ENCODE results near the gene TMEM269.
"Not testable (repeated sequence)": the region's sequence is repeated elsewhere in the genome, so short reads cannot be mapped to it uniquely, and the experiment has no call there.

TMEM269 gene

DNA sequence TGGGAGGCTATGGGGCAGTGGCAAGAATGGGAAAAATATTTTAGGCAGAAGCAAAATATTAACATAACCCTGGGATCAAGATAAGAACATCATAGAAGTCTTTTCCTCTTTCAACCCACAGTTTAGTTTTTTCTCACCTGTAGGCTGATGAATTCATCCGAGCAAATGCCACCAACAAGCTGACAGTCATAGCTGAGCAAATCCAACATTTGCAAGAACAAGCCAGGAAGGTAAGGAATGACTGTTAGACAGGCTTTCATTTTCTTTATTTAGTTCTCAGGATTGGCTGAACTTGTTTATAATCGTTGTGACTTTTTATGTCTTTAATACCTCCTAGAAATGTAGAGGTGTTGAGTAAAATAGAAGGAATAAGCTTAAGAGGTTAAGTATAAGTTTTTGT lies 11.4 kb upstream of the TMEM269 start:
- DNase-seq: no peak

DNA sequence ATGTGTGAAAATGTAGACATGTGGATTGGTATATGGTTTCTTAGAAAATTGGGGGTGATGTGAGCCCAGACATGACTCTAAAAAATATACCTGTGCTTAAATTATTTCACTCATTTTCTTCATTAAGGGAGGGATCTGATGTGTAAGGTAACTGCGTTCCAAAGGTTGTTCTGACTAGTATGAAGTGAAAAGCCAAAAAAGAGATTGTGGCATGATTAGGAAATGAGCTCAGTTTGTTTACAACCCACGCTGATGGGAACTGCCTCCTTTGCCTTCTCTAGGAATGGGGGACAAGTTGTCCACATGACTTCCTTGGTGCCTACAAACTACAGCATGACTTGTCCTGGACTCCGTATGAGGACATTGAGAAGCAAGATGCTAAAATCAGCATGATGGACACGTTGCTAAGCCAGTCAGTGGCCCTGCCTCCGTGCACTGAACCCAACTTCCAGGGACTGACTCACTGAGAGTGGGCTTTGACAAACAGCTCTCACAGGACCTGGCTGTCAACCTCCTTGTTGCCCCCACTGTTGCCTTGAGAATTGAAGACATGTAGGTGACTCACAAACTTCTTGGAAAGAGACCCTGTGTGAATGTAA lies 9.8 kb upstream of the TMEM269 start:
- DNase-seq: peak in 1 of 58 donors; percentile 6

DNA sequence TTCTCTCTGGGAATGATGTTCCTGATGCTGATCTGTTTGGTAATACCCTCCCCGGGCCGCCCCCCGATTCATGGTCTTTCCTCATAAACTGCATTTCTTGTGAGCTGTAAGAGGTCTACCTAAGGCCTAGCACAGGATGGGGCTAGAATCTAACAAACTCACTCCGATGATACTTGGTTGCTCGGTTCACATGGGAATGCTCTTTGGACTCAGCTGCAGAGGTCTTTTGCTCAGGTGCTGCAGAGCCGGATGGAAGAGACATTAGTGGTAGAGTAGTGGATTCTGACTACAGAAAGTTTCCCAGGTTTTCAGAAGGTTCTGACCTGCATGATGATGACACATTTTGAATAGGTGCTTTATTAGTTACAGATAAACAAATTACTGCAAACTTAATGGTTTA lies 8.3 kb upstream of the TMEM269 start:
- DNase-seq: no peak

DNA sequence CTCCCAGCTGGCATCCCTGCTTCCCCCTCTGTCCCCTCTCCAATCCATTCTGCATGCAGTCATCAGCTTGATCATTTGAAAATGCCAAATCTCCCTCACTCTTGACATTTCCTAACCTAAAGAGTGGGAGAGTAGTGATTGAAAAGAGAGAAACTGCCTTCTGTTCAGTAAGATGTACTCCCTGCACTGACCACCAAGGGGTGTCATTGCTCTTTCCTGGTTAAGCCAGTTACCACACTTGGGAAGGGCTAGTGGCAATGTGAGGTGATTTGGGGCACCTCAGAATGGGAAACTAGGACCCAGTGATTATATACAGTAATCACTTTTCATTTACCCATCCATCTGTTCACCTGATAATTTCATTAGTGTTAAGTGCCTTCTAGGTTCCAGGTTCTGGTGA lies 6.9 kb upstream of the TMEM269 start:
- DNase-seq: peak in 10 of 58 donors; percentile 3 to 48 (median 26)

DNA sequence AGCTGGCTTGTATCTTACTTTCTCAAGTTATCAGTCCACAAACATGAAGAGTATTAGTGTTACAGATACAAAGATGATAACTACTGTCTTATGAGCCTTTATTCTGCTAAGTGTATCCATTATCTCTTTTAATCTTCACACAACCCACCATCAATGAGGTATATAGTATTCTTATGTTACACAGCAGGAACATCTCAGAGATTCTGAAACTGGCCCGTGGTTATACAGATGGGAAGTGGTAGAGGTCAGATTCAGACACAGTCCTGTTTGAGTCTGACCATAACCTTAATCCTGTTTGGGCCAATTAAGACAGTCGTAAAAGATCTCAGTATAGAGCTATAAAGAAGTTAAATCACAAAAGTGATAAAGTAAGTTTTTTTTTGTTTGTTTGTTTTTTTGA lies 5.1 kb upstream of the TMEM269 start:
- DNase-seq: no peak

DNA sequence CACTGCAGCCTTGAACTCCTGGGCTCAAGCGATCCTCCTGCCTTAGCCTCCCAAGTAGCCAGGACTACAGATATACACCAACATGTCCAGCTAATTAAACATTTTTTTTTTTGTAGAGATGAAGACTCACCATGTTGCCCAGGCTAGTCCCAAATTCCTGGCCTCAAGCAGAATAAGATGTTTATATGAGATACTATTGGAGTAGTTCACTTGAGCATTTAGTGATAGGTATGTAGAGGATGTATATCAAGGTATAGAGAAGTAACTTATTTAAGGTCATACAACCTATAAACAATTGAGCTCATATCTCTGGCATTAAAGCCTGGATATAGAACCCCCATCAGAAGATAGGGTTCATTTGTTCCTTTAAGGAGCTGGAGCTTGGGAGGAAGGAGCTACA lies 4.6 kb upstream of the TMEM269 start:
- no peak for DNase-seq

DNA sequence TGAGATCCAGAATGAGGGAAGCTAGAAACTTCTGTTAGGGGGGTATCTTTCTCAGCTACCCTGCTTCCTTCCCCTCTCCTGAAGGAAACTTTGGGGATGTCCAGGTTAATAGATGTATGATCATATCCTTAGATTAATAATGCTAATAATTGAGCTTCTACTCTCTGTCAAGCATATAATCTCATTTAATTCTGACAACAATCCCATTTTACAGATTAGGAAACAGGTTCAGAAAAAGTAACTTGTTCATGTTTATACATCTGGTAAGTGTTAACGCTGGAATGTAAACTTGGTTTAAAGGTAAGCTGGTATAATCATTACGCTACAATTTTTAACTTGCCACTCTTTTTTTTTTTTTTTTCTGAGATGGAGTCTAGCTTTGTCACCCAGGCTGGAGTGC lies 1.7 kb upstream of the TMEM269 start:
- no peak for DNase-seq

DNA sequence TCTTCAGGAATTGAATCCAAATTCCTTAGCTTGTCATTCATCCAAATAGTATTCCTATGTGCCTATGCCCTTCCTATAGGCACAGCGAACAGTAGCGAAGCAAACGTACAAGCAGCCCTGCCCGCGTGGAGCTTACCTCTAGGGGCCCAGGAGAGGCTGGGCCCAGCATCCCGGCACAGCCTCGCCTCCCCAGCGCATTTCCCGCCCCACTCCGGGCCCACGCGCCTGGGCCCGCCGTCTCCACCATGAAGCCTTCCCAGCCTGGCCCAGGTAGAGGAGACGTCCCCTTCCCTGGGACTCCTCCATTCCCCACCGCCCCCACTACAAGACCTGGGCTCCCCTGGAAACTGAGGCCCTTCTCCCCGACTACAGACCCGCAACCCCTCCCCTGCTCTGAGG lies 245 bp upstream of the TMEM269 start:
- DNase-seq: no peak

DNA sequence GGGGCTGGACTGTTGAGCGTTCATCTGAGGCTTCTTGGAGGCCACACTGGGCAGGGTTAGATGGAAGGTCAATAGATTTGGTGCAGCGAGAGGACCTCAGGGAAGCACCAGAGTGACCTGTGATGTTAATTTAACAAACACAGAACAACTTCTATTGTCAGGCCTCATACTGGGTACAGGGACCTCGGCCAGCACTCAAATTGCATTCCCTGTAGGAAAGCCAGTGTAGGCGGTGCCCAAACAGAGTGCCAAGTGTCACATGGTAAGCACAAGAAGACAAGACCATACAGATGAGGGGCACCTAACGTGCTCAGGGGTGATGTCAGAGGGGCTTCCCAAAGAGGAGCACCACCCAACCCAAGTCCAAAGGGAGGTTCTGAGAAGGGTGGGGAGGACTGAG lies 1.3 kb downstream of the TMEM269 start:
- DNase-seq: no peak

DNA sequence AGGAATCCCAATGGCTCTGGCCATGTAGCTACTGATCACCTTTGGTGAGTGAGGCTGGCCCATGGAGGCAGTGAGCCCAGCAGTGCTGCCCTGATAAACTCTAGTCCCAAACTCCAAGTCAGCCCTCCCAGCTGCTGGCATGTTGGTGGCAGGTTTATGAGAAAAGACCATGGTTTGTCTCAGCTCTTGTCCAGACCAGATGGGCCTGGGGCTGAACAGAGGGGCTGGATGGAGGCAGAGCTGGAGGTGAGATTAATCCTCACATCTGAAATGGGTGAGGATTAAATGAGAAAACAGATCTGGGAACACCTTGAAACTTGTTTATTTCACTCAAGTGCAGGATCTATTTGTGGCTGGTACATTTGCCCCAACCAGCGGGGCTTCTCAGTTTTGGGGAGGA lies 3.2 kb downstream of the TMEM269 start:
- no peak for DNase-seq

DNA sequence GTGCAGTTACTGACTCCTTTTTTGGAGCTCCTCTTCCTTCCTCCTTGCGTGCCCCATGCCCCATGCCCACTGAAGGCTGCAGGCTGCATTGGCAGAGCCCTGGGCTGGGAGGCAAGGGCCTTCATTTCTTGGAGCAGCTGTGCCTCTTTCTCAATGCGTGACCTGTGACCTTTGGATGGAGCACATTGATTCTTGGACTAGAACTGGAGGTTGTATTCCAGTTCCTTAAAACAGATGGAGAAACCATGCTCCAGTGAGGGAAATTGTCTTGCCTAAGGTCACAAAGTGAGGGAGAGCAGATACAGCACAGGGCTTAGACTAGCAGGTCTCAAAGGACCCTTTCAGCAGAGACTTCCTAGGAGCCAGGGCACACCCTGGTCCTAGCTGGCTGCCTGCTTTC lies 9.0 kb downstream of the TMEM269 start:
- no peak for DNase-seq

DNA sequence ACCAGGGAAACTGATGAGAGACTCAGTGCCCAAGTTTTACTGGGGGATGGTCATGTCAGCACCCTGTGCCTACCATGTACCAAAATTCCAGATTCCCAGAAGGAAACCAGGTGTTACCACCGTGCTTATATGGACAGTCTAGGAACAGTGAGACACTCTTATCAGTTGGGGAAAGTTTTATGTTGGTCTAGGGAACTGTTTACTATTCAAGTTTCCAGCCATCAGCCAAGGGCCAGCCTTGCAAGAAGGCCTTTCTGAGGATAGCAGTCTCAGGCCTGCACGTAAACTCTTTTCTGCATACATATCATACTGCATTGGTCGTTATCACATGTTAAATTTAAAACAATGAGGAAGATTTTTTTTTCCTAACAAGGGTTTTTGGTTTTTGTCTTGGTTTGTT lies 12.6 kb downstream of the TMEM269 start:
- no peak for DNase-seq

DNA sequence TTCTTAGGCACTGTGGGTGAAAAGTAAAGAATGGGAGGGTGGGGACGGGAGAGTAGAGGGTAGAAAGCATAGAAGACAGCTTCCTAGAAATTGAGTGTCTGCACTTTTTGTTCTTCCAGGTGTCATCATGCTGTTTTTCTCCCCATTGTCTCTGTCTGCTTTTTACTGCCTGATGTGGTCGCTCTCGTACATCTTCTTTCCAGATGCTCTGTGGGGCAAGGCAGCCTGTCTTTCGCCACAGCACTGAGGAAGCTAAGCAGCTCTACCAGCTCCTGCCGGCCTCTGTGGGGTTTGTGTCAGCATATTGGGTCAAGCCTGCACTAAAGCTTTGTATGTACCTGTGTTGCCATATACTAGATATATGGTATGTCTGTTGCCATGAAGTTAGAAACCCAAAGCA lies 13.2 kb downstream of the TMEM269 start:
- no peak for DNase-seq

DNA sequence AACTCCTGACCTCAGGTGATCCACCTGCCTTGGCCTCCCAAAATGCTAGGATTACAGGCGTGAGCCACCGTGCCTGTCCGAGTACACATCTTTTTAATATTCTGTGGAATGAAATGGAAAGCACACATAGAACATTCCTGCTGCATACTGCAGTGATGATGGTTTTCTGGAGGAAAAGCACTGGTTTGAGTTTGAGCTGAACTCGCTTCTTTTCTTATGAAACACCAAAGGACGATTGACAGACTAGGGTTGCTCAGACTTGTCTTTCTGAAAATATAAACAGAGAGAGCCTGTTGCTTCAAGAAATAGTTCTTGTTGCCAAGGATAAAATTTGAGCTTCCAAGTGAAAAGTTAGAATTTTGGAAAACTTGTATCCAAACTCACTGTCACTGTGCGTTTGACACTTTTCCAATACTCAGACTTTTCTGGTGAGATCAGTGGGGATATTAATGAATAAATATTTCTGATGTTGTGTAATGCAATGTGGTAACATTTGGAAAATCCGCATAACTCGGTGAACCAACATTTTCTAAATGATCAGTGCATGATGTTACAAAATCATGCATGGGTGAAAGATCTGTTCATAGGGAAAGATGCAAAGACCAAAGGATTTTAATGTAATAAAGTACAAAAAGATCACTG lies 17.2 kb downstream of the TMEM269 start:
- no peak for DNase-seq

DNA sequence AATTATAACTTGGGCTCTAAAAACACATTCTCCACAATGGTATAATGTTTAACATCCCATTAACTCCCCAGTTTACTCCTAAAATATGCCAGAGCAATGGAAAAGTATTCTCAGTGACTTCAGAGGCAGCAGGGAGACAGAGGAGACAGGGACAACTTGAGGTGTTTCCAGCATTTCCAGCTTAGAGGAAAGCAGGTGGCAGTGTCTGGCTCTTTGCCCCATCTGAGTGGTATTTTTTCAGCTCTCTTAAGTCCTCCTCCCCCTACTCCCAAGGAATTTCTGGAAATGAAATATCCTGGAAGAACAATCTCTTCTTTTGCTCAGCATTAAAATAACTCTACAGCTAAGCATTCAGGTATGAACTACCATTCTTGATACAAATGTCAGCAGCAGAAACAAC lies 21.4 kb downstream of the TMEM269 start:
- no peak for DNase-seq

DNA sequence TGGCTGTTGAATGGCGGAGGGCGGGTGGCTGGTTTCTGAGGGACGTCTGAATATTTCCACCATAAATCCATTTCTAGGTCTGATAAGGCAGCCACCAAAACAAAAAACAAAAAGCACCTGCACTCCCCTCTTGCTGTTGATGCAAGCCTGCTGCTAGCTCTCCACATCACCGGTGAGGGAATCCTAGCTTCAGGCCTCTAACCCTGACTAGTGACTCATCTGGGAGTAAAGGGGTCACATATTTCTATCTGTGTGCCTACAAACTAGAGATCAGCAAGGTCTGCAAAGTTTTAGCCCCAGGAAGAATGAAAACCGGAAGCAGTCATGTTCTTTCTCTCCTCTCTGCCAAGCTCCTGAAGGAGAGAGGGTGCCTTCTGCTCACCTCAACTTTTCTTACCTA lies 21.8 kb downstream of the TMEM269 start:
- DNase-seq: no peak

DNA sequence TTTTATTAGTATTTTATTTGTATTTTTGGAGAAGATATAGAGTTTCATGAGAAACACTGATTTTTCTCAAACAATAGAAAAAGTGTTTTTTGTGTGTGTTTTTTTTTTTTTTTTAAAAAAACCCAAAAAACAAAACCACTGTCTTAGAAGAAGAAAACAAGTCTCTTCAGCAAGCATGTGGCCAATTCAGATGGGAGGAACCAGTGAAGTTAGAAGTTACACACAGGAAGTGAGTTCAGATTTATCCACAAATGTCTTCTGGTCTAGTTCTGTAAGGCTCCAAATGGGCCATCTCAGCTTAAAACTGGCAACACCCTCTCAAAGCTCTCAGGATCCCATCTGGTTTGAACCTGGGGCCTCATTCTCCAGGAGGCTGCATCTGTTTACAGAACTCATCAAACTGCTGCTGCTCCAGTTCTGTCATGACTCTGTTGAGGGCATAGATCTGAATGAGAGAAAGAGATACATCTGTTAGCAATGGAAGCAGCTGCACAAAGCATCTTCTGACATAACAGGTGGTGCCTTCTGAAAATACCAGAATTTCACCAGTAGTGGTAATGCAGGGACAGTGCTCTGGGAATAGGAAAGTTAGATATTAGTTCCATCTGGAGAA lies 22.4 kb downstream of the TMEM269 start:
- DNase-seq: no peak

DNA sequence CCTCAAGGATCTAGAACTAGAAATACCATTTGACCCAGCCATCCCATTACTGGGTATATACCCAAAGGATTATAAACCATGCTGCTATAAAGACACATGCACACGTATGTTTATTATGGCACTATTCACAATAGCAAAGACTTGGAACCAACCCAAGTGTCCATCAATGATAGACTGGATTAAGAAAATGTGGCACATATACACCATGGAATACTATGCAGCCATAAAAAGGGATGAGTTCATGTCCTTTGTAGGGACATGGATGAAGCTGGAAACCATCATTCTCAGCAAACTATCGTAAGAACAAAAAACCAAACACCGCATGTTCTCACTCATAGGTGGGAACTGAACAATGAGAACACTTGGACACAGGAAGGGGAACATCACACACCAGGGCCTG lies 30.0 kb downstream of the TMEM269 start:
- DNase-seq: not testable (repeated sequence)

DNA sequence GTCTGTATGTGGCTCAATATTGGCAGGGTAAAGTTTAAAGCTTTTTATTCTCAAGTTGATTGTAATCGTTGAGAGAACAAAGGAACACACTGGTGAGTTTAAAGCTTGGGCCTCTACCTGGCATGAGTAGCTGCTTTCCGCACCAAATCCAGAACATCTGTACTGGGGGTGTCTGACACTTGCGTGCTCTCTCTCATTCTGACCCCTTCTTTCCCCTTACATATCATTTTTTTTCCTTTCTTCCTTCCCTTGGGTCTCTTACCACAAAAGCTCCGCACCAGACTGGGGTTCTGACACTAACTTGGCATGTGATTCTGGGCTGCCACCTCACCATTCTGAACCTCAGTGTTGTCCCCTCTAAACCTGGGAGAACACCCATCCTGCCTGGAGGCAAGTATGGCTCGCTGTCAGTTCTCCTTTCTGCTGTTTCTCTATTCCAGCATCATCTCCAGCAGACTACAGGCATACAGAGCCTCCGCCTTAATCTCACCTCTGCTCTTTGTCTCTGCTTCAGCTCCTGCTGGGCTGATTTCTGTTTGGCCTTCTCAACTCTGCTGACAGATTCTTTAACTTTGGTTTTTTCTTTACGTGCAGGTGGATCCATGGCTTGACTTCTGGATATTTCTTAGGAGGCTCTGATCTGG lies 31.3 kb downstream of the TMEM269 start:
- peak in 1 of 58 donors; percentile 55 for DNase-seq

DNA sequence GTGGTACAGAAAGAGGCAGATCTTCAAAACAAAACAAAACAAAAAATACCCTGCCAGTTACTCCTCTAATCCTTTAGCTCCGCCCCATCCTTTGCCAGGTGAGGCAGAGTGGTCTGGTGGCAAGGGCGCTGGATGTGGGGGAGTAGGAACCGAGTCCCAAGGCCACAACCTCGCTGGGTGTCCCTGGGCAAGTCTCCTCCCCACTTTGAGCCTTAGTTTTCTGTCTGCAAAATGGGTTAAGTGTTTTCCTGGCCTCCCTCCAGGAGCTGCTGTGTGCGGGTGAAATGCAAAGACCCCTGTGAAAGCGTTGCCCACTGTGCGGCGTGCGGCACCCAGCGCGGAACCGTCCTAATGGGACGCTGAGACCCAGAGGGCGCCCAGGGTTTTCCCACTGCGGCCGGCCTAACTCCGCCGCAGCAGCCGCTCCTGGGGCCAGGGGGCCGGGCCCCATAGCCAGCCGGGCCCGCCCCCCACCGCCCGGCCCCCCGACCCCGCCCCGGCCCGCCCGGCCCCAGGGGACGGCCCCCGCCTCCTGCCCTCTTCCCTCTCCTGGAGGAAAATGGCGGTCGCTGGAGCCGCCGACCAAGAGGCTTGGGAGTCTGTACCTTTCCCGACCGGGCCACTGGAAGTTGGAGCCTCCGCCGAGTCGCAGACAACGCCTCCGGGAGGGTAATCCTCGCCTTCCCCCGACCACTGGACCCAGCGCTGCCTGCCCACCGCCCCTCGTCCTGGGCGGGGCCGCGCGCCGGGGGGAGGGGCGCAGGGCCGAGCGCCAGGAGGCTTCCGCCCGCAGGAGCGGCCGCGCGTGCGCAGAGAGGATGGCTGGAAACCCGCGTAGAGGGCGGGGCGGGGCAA lies 32.0 kb downstream of the TMEM269 start, which contains the start of the genes ERMAP and SVBP:
TSS of gene ERMAP (plus strand) at position 538 of the 855 bp plus-strand sequence. CDS start 13,327 bp downstream, outside the sequence.
TSS of gene SVBP (minus strand) at position 813 of the 855 bp plus-strand sequence. CDS start 853 bp downstream, outside the sequence.
- DNase-seq: peak in 57 of 58 donors; percentile 51 to 94 (median 89)

DNA sequence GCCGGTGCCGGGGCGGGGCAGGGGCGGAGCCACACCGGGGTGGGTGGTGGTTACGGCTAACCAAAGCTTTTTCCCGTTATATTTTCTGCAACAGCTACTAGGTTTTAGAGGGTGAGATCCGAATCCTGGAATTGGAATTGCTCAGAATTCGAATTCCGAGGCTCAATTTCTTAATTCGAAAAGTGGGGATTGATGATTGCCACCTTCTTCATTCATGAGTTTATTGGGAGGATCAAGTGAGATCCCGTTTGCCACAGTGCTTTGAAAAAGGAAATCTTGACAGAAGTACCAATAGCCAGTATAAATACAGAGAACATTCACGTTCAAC lies 32.6 kb downstream of the TMEM269 start:
- no peak for DNase-seq

DNA sequence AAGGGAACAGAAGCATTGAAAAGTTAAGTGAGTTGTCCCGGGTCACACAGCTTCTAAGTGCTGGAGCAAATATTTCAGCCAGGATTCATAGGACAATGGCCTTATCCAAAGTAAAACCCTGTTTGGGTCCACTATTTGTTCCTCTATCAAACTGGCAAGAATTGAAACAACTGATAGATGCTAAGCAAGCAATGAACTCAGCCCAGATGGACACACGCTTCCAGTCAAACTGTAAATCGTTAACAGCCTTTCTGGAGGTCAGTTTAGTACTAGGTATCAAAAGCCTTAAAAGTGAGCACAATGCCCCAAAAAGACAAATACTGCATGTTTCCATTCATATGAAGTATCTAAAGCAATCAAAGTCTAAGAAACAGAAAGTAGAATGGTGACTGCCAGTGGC lies 33.2 kb downstream of the TMEM269 start:
- DNase-seq: no peak

All from anterior cingulate cortex (tissue), 58 donors.